AG09309 (cell line): ENCODE results near the gene TBC1D1.
A peak's percentile ranks its signal among the peaks of the same experiment; 100 is the strongest.
"Not testable (repeated sequence)": the region's sequence is repeated elsewhere in the genome, so short reads cannot be mapped to it uniquely, and the experiment has no call there.

Source experiments
- DNase-seq: peaks from one replicate; pipeline ENCODE4 v3.0.0-alpha.2; 2010; ENCODE audit warnings: low read depth
- H3K4me3 ChIP-seq: 2 replicates; pipeline ENCODE4 v1.5.1; 2011; ENCODE audit warnings: mild to moderate bottlenecking, low read depth, low read length, moderate library complexity; ENCODE audit not compliant: control insufficient read depth
- CTCF ChIP-seq: IDR thresholded peaks from 2 replicates; pipeline ENCODE4 v1.5.1; 2011; ENCODE audit warnings: mild to moderate bottlenecking, low read depth, low read length, inconsistent platforms; ENCODE audit not compliant: insufficient read depth, control insufficient read depth; ENCODE audit errors: missing control alignments

Gene TBC1D1

GRCh38 chr4:37970702-37971101, 79.8 kb downstream of the TBC1D1 start:
- DNase-seq, result no peak
- no peak overlapping the region for H3K4me3 ChIP-seq
- TF ChIP-seq CTCF, result peak; percentile 46

- DNase-seq, result no peak
- no peak for TF ChIP-seq CTCF
- no peak overlapping the region for H3K4me3 ChIP-seq
These were observed 80.3 kb downstream of the TBC1D1 start for GRCh38 chr4:37971202-37971601.

GRCh38 chr4:37973441-37973840, 82.6 kb downstream of the TBC1D1 start:
- no peak for TF ChIP-seq CTCF
- no peak overlapping the region for H3K4me3 ChIP-seq
- no peak for DNase-seq

GRCh38 chr4:37975321-37975822, 84.5 kb downstream of the TBC1D1 start:
- not testable (repeated sequence) for H3K4me3 ChIP-seq, DNase-seq

- TF ChIP-seq CTCF, result no peak
- no peak for DNase-seq
- peak overlapping the region; percentile 42 for H3K4me3 ChIP-seq
These were observed 85.6 kb downstream of the TBC1D1 start for GRCh38 chr4:37976507-37976906.

- no peak for DNase-seq
- no peak for TF ChIP-seq CTCF
- peak overlapping the region; percentile 57 for H3K4me3 ChIP-seq
These were observed 86.1 kb downstream of the TBC1D1 start for GRCh38 chr4:37976991-37977470.

GRCh38 chr4:37977471-37978247, 86.8 kb downstream of the TBC1D1 start:
- TF ChIP-seq CTCF, result peak; percentile 63
- peak; percentile 11 for DNase-seq
- peak overlapping the region; percentile 57 for H3K4me3 ChIP-seq
